Keratinocyte (primary cell): Measurements from ENCODE around the gene NTN5. TPM values are rescaled to one million over a fixed set of nuclear protein-coding genes. Genes with fewer than 3 reads are reported as not detected.
A peak's percentile ranks its signal among the peaks of the same experiment; 100 is the strongest.

ENCODE experiments used
- DNase-seq: peaks from one replicate; pipeline ENCODE4 v3.0.0-alpha.2; 2011; ENCODE audit warnings: low read depth, missing footprints, low spot score
- FAIRE-seq: peaks from 2 replicates; lab custom pipeline; 2011; peaks lifted over from hg19 to GRCh38; lab: Jason Lieb, UNC
- H2AFZ ChIP-seq: 2 replicates; pipeline ENCODE4 v1.6.0; 2012; ENCODE audit warnings: low read length, control low read depth, inconsistent platforms; ENCODE audit not compliant: control insufficient read depth
- H3K27ac ChIP-seq: 2 replicates; pipeline ENCODE4 v1.5.1; 2011; ENCODE audit warnings: low read length; ENCODE audit not compliant: control insufficient read depth, insufficient read depth
- H3K27me3 ChIP-seq: 3 replicates; pipeline ENCODE4 v1.6.0; 2011; ENCODE audit warnings: low read length; ENCODE audit not compliant: control insufficient read depth, insufficient read depth; ENCODE audit errors: extremely low read depth
- H3K36me3 ChIP-seq, 2 experiments: 2 replicates in 1 of 2; 3 replicates in 1 of 2; pipeline ENCODE4 v1.5.1; 2011; ENCODE audit warnings: low read length in 2 of 2, mild to moderate bottlenecking in 1 of 2; ENCODE audit not compliant: control insufficient read depth in 2 of 2, insufficient read depth in 2 of 2; ENCODE audit errors: extremely low read depth in 1 of 2
- H3K4me1 ChIP-seq: 3 replicates; pipeline ENCODE4 v1.5.1; 2011; ENCODE audit warnings: low read length; ENCODE audit not compliant: control insufficient read depth, insufficient read depth; ENCODE audit errors: extremely low read depth
- H3K4me2 ChIP-seq: 3 replicates; pipeline ENCODE4 v1.6.0; 2011; ENCODE audit warnings: low read depth, low read length; ENCODE audit not compliant: control insufficient read depth, insufficient read depth; ENCODE audit errors: extremely low read depth
- H3K4me3 ChIP-seq, 3 experiments: fragments of 200-600 bp in 1 of 3; sonication (generic) in 1 of 3; 2 replicates in 2 of 3; 3 replicates in 1 of 3; pipeline ENCODE4 v1.5.1; 2011 to 2016; ENCODE audit warnings: low read length in 3 of 3, mild to moderate bottlenecking in 3 of 3, control low read depth in 2 of 3, inconsistent platforms in 1 of 3, low read depth in 1 of 3, mixed read lengths in 1 of 3, mixed run types in 1 of 3, moderate library complexity in 1 of 3; ENCODE audit not compliant: control insufficient read depth in 2 of 3, insufficient read depth in 2 of 3; ENCODE audit errors: extremely low read depth in 1 of 3
- H3K79me2 ChIP-seq: 2 replicates; pipeline ENCODE4 v1.6.0; 2012; ENCODE audit warnings: low read length; ENCODE audit not compliant: control insufficient read depth, insufficient read depth
- H3K9ac ChIP-seq: 3 replicates; pipeline ENCODE4 v1.6.0; 2011; ENCODE audit warnings: low read length; ENCODE audit not compliant: control insufficient read depth, insufficient read depth; ENCODE audit errors: extremely low read depth
- H3K9me1 ChIP-seq: 3 replicates; pipeline ENCODE4 v1.6.0; 2011; ENCODE audit warnings: low read length; ENCODE audit not compliant: control insufficient read depth, insufficient read depth; ENCODE audit errors: extremely low read depth
- H3K9me3 ChIP-seq: 2 replicates; pipeline ENCODE4 v1.5.1; 2012; ENCODE audit warnings: low read depth, low read length; ENCODE audit not compliant: control insufficient read depth
- H4K20me1 ChIP-seq: 3 replicates; pipeline ENCODE4 v1.6.0; 2011; ENCODE audit warnings: low read length; ENCODE audit not compliant: control insufficient read depth, insufficient read depth; ENCODE audit errors: extremely low read depth
- CTCF ChIP-seq, 3 experiments: IDR thresholded peaks in 1 of 3; conservative IDR thresholded peaks in 1 of 3; optimal IDR thresholded peaks in 1 of 3; 2 replicates in 2 of 3; 3 replicates in 1 of 3; pipeline versions ENCODE3 to v1.5.1; 2011; ENCODE audit warnings: low read length in 3 of 3, mild to moderate bottlenecking in 3 of 3, moderate library complexity in 2 of 3, control low read depth in 1 of 3, inconsistent platforms in 1 of 3; ENCODE audit not compliant: insufficient read depth in 2 of 3; ENCODE audit errors: extremely low read depth in 1 of 3
- EZH2 ChIP-seq: IDR thresholded peaks from one replicate; pipeline ENCODE4 v1.6.1; 2012; ENCODE audit warnings: inconsistent platforms, mild to moderate bottlenecking, low read length, moderate library complexity
- dilution Hi-C: fragments of 300-500 bp; cut with MboI; formaldehyde crosslinking; loops from one replicate; pipeline ENCODE4 v1.7.0; 2020; ENCODE audit warnings: low sequenced_read_pairs; ENCODE audit not compliant: extremely low pct_ligation_motif_present
- polyA plus RNA-seq, 5 experiments: library from polyadenylated mRNA; depleted of rRNA in 3 of 5; stranded (reverse) in 3 of 5; stranded (forward) in 1 of 5; unstranded in 1 of 5; fragments of >200 nt; gene quantifications; 1 replicate in 1 of 5; 2 replicates in 3 of 5; 3 replicates in 1 of 5; pipeline versions ENCODE4 v1.2.1 to v1.2.3, GENCODE V29; 2011 to 2012; ENCODE audit warnings: missing spikeins in 2 of 5, low read depth in 1 of 5, low replicate concordance in 1 of 5

NTN5 gene
- polyA plus RNA-seq, 1 donor (not counting 4 experiments of a cell fraction or from before 2014, with no cell fraction given) = 0.07 TPM

GRCh38 chr19:48635263-48635965 lies 37.4 kb downstream of the NTN5 start:
- H3K36me3 ChIP-seq = no peaks in the 10 kb centered on the region
- no peak for FAIRE-seq
- peak overlapping the region; percentile 53 to 66 (median 62) for H3K4me3 ChIP-seq
- H3K4me2 ChIP-seq = peak overlapping the region; percentile 89
- TF ChIP-seq CTCF (optimal IDR thresholded peaks at IDR 0.05 in 1 of 3, IDR thresholded peaks at IDR 0.05 in 1 of 3, conservative IDR thresholded peaks at IDR 0.05 in 1 of 3; ENCODE audit: extremely low read depth in 1 of 3, insufficient read depth in 2 of 3, low read length in 3 of 3) (no peak), EZH2 (no peak)
- H2AFZ ChIP-seq = peak overlapping the region; percentile 2
- DNase-seq = no peak
- peaks cover 60% of the 10 kb centered on the region for H3K4me1 ChIP-seq
- no peaks in the 10 kb centered on the region for H3K9me1 ChIP-seq
- no peaks in the 10 kb centered on the region for H3K79me2 ChIP-seq
- H3K27me3 ChIP-seq = no peaks in the 10 kb centered on the region
- H3K9ac ChIP-seq = peak overlapping the region; percentile 66
- H3K9me3 ChIP-seq = no peaks in the 10 kb centered on the region
- H3K27ac ChIP-seq = peak overlapping the region; percentile 82
- dilution Hi-C loops = no loop called here
- no peaks in the 10 kb centered on the region for H4K20me1 ChIP-seq

GRCh38 chr19:48634424-48635262 lies 38.2 kb downstream of the NTN5 start:
- H3K4me1 ChIP-seq = peaks cover 55% of the 10 kb centered on the region
- DNase-seq (peak; percentile 84), FAIRE-seq (peak; percentile 77)
- peak overlapping the region; percentile 78 for H2AFZ ChIP-seq
- H3K9me3 ChIP-seq = no peaks in the 10 kb centered on the region
- no peaks in the 10 kb centered on the region for H3K9me1 ChIP-seq
- H3K27ac ChIP-seq = peak overlapping the region; percentile 82
- no peaks in the 10 kb centered on the region for H3K36me3 ChIP-seq
- H3K79me2 ChIP-seq = no peaks in the 10 kb centered on the region
- peak overlapping the region in 2 of 3 experiments; percentile 32 to 59 for H3K4me3 ChIP-seq
- H3K9ac ChIP-seq = peak overlapping the region; percentile 57
- no peak for TF ChIP-seq EZH2
- TF ChIP-seq CTCF (optimal IDR thresholded peaks at IDR 0.05 in 1 of 3, IDR thresholded peaks at IDR 0.05 in 1 of 3, conservative IDR thresholded peaks at IDR 0.05 in 1 of 3; ENCODE audit: extremely low read depth in 1 of 3, insufficient read depth in 2 of 3, low read length in 3 of 3) = no peak
- H3K27me3 ChIP-seq = no peaks in the 10 kb centered on the region
- H3K4me2 ChIP-seq = peak overlapping the region; percentile 86
- dilution Hi-C loops = no loop called here
- H4K20me1 ChIP-seq = no peaks in the 10 kb centered on the region
